Lower leg skin (tissue), 3 donors: ENCODE results near the gene PCDHA4.

ENCODE experiments used
- POLR2A ChIP-seq, 2 donors: fragments of 450-650 bp; IDR thresholded peaks; one replicate each; pipeline ENCODE4 v1.6.1; 2016 to 2017; ENCODE audit warnings: antibody characterized with exemption in 2 of 2, mild to moderate bottlenecking in 1 of 2, moderate library complexity in 1 of 2
- TF ChIP-seq, protein P1 (sequence below), 3 donors: fragments of 450-650 bp; IDR thresholded peaks; one replicate each; pipeline ENCODE4 v1.5.1; 2016; ENCODE audit warnings: antibody characterized with exemption in 3 of 3, mild to moderate bottlenecking in 3 of 3, moderate library complexity in 2 of 3

GRCh38 chr5:140835622-140836510 is 29.0 kb downstream of the PCDHA4 start:
- TF ChIP-seq, protein P1, sequence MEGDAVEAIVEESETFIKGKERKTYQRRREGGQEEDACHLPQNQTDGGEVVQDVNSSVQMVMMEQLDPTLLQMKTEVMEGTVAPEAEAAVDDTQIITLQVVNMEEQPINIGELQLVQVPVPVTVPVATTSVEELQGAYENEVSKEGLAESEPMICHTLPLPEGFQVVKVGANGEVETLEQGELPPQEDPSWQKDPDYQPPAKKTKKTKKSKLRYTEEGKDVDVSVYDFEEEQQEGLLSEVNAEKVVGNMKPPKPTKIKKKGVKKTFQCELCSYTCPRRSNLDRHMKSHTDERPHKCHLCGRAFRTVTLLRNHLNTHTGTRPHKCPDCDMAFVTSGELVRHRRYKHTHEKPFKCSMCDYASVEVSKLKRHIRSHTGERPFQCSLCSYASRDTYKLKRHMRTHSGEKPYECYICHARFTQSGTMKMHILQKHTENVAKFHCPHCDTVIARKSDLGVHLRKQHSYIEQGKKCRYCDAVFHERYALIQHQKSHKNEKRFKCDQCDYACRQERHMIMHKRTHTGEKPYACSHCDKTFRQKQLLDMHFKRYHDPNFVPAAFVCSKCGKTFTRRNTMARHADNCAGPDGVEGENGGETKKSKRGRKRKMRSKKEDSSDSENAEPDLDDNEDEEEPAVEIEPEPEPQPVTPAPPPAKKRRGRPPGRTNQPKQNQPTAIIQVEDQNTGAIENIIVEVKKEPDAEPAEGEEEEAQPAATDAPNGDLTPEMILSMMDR (IDR thresholded peaks at IDR 0.05), result no peak
- no peak for TF ChIP-seq POLR2A (IDR thresholded peaks at IDR 0.05)
